HG03439 (cell line): ENCODE results near the gene PLAAT5.
A peak's percentile ranks its signal among the peaks of the same experiment; 100 is the strongest.
"Not testable (repeated sequence)": the region's sequence is repeated elsewhere in the genome, so short reads cannot be mapped to it uniquely, and the experiment has no call there.

ENCODE experiments used
- ATAC-seq: cut with Tn5 transposase; IDR thresholded peaks from one replicate; pipeline ENCODE4 v1.9.1; 2021; ENCODE audit warnings: mild to moderate bottlenecking, moderate library complexity; ENCODE audit not compliant: unreplicated experiment

PLAAT5 gene

GRCh38 chr11:63490551-63491239 lies at the start of gene PLAAT5:
Gene PLAAT5, minus strand, starts transcription at chr11:63491167. Its CDS starts 133 bp downstream, at chr11:63491034.
- no peak for ATAC-seq

- ATAC-seq = no peak
These were observed 46.5 kb upstream of the PLAAT5 start for GRCh38 chr11:63537293-63538101.

GRCh38 chr11:63536669-63537292 lies 45.8 kb upstream of the PLAAT5 start, which contains the start of gene PLAAT4:
Gene PLAAT4, plus strand, starts transcription at chr11:63536808. Its CDS starts 61 bp downstream, at chr11:63536869.
- ATAC-seq = no peak

GRCh38 chr11:63535734-63536133 lies 44.8 kb upstream of the PLAAT5 start:
- ATAC-seq = no peak

- ATAC-seq = peak; percentile 43
These were observed 44.0 kb upstream of the PLAAT5 start for GRCh38 chr11:63534895-63535461.

GRCh38 chr11:63534076-63534475 lies 43.1 kb upstream of the PLAAT5 start:
- ATAC-seq = no peak

GRCh38 chr11:63532799-63533475 lies 42.0 kb upstream of the PLAAT5 start:
- ATAC-seq = no peak

GRCh38 chr11:63532117-63532516 lies 41.1 kb upstream of the PLAAT5 start:
- no peak for ATAC-seq

- peak; percentile 72 for ATAC-seq
These were observed 40.3 kb upstream of the PLAAT5 start for GRCh38 chr11:63531074-63531792.

GRCh38 chr11:63530021-63530420 lies 39.1 kb upstream of the PLAAT5 start:
- ATAC-seq = no peak

GRCh38 chr11:63529373-63529772 lies 38.4 kb upstream of the PLAAT5 start:
- ATAC-seq = not testable (repeated sequence)

- not testable (repeated sequence) for ATAC-seq
These were observed 37.8 kb upstream of the PLAAT5 start for GRCh38 chr11:63528729-63529278.

- ATAC-seq = not testable (repeated sequence)
These were observed 37.2 kb upstream of the PLAAT5 start for GRCh38 chr11:63528156-63528555.

GRCh38 chr11:63527667-63528066 lies 36.7 kb upstream of the PLAAT5 start:
- no peak for ATAC-seq

GRCh38 chr11:63523151-63523550 lies 32.2 kb upstream of the PLAAT5 start:
- no peak for ATAC-seq

- ATAC-seq = no peak
These were observed 30.9 kb upstream of the PLAAT5 start for GRCh38 chr11:63521896-63522295.

GRCh38 chr11:63520606-63521170 lies 29.7 kb upstream of the PLAAT5 start:
- ATAC-seq = no peak

GRCh38 chr11:63518548-63518947 lies 27.6 kb upstream of the PLAAT5 start:
- no peak for ATAC-seq

- no peak for ATAC-seq
These were observed 26.2 kb upstream of the PLAAT5 start for GRCh38 chr11:63517156-63517555.
